ENCODE measurements around the gene MED15. TPM values are rescaled to one million over a fixed set of nuclear protein-coding genes. Genes with fewer than 3 reads are reported as not detected.
A peak's percentile ranks its signal among the peaks of the same experiment; 100 is the strongest.

The MED15 gene
- total RNA-seq, 3 donors from 2014 or later (not counting 1 experiment from before 2014, with no cell fraction given) = 269 to 291 (median 270) TPM

- Histone ChIP-seq H3K4me1 (ENCODE audit: control insufficient read depth, insufficient read depth, low read length) (peaks cover 15% of the 10 kb centered on the region), H3K27me3 (ENCODE audit: control insufficient read depth, insufficient read depth, low read length) (no peaks in the 10 kb centered on the region), H3K9me3 (ENCODE audit: control insufficient read depth, insufficient read depth, low read length) (no peaks in the 10 kb centered on the region), H3K4me3 (ENCODE audit: low read length) (no peak overlapping the region), H3K27ac (ENCODE audit: low read length) (no peak overlapping the region), H3K36me3 (ENCODE audit: control insufficient read depth, insufficient read depth, low read length) (no peaks in the 10 kb centered on the region)
- 81% methylated on average over 9 of the region's 9 CpGs for whole genome bisulfite sequencing (ENCODE audit: insufficient coverage)
- Mint-ChIP-seq H3K36me3 (no peaks in the 10 kb centered on the region), H3K27me3 (ENCODE audit: low read depth in 2 of 2) (peaks cover 0 to 11% of the 10 kb centered on the region in 2 donors), H3K9me3 (no peaks in the 10 kb centered on the region), H3K4me1 (peaks cover 4 to 6% of the 10 kb centered on the region in 2 donors), H3K4me3 (no peak overlapping the region), H3K27ac (no peak overlapping the region)
- intact Hi-C loops (cut with micrococcal nuclease) = no loop called here
- ATAC-seq (no peak), DNase-seq (no peak)
- TF ChIP-seq CTCF (IDR thresholded peaks at IDR 0.05) = no peak
These were observed 127.3 kb downstream of the MED15 start for GRCh38 chr22:20634560-20635226.

DNA sequence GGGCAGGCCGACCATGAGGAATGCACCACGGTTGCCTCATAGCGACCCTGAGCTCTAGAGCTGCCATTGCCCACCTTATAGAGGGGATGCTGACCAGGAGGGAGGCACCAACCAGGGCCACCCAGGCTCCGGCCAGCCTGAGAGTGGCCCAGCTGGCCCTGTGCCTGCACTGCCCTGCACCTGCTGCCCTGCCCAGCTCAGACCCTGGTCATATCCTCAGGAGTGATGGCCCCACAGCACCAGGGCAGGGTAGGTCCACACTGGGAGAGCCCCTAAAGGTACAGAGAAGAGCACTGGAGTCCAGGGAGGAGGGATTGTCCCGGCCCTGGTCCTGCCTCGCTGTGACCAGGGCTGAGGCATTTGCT is 127.8 kb downstream of the MED15 start:
- no peak for ATAC-seq
- no peak overlapping the region for H3K27ac Mint-ChIP-seq

DNA sequence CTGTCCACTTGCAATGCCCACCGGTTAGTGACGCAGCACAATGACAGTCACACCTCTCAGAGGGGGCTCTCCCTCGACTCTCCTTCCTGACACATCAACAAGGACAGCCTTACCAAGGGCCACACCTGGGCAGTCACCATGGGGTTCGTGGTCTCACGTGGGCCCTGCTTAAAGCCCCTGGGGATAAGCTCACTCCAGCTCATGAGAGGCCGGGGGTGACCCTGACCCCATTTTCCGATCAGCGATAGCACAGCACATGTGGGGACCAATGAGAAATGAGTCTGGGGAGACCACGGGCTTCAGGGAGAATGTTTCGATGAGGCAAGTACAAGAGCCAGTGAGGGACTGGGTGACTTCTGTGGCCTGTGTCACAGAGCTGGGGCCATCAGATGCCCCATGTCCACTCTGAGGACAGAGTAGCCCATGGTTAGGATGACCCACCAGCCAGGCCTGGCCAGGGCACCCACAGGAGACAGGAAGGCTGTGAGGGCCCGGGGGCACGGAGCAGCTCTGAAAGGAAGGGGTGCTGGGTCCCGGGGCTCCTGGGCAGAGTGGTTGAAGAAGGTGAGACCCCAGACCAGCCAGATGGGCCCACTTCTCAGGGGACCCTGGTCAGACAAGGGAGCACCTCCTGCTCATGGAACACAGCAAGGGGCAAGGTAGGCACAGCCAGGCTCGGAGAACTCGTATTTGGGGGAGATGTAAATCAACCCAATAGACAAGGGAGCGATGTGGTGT is 128.8 kb downstream of the MED15 start:
- intact Hi-C loops (cut with micrococcal nuclease) = no loop called here
- H3K4me3 ChIP-seq (ENCODE audit: low read length) = no peak overlapping the region
- Mint-ChIP-seq H3K4me1 (peaks cover 4 to 6% of the 10 kb centered on the region in 2 donors), H3K27ac (no peak overlapping the region), H3K4me3 (no peak overlapping the region), H3K27me3 (ENCODE audit: low read depth in 2 of 2) (peaks cover 0 to 11% of the 10 kb centered on the region in 2 donors), H3K9me3 (no peaks in the 10 kb centered on the region), H3K36me3 (no peaks in the 10 kb centered on the region)
- H3K4me1 ChIP-seq (ENCODE audit: control insufficient read depth, insufficient read depth, low read length) = peaks cover 15% of the 10 kb centered on the region
- no peak for TF ChIP-seq CTCF (IDR thresholded peaks at IDR 0.05)
- H3K9me3 ChIP-seq (ENCODE audit: control insufficient read depth, insufficient read depth, low read length) = no peaks in the 10 kb centered on the region
- H3K27me3 ChIP-seq (ENCODE audit: control insufficient read depth, insufficient read depth, low read length) = no peaks in the 10 kb centered on the region
- no peaks in the 10 kb centered on the region for H3K36me3 ChIP-seq (ENCODE audit: control insufficient read depth, insufficient read depth, low read length)
- 82% methylated on average over 16 of the region's 16 CpGs for WGBS (ENCODE audit: insufficient coverage)
- no peak overlapping the region for H3K27ac ChIP-seq (ENCODE audit: low read length)
- DNase-seq (no peak), ATAC-seq (peak in 1 of 3 donors; percentile 37)

More for the DNA sequence above, 127.8 kb downstream of the MED15 start:
- H3K36me3 ChIP-seq (ENCODE audit: control insufficient read depth, insufficient read depth, low read length) = no peaks in the 10 kb centered on the region
- no peak overlapping the region for H3K4me3 ChIP-seq (ENCODE audit: low read length)
- H3K9me3 ChIP-seq (ENCODE audit: control insufficient read depth, insufficient read depth, low read length) = no peaks in the 10 kb centered on the region
- TF ChIP-seq CTCF (IDR thresholded peaks at IDR 0.05) = no peak
- H3K4me3 Mint-ChIP-seq = no peak overlapping the region
- H3K27ac ChIP-seq (ENCODE audit: low read length) = no peak overlapping the region
- H3K27me3 Mint-ChIP-seq (ENCODE audit: low read depth in 2 of 2) = peaks cover 0 to 11% of the 10 kb centered on the region in 2 donors
- peaks cover 4 to 6% of the 10 kb centered on the region in 2 donors for H3K4me1 Mint-ChIP-seq
- intact Hi-C loops (cut with micrococcal nuclease) = no loop called here
- no peaks in the 10 kb centered on the region for H3K36me3 Mint-ChIP-seq
- peaks cover 15% of the 10 kb centered on the region for H3K4me1 ChIP-seq (ENCODE audit: control insufficient read depth, insufficient read depth, low read length)
- H3K27me3 ChIP-seq (ENCODE audit: control insufficient read depth, insufficient read depth, low read length) = no peaks in the 10 kb centered on the region
- no peaks in the 10 kb centered on the region for H3K9me3 Mint-ChIP-seq
- DNase-seq = no peak
- 60% methylated on average over 6 of the region's 6 CpGs for WGBS (ENCODE audit: insufficient coverage)
